ENCODE measurements around the gene NRXN2. TPM values are rescaled to one million over a fixed set of nuclear protein-coding genes. Genes with fewer than 3 reads are reported as not detected.

Gene NRXN2
- total and polyA plus RNA-seq, 10 of the 15 experiments (the other 5 are each of a cell fraction or from before 2014, with no cell fraction given): 0.03 to 1.4 (median 0.23) TPM

DNA sequence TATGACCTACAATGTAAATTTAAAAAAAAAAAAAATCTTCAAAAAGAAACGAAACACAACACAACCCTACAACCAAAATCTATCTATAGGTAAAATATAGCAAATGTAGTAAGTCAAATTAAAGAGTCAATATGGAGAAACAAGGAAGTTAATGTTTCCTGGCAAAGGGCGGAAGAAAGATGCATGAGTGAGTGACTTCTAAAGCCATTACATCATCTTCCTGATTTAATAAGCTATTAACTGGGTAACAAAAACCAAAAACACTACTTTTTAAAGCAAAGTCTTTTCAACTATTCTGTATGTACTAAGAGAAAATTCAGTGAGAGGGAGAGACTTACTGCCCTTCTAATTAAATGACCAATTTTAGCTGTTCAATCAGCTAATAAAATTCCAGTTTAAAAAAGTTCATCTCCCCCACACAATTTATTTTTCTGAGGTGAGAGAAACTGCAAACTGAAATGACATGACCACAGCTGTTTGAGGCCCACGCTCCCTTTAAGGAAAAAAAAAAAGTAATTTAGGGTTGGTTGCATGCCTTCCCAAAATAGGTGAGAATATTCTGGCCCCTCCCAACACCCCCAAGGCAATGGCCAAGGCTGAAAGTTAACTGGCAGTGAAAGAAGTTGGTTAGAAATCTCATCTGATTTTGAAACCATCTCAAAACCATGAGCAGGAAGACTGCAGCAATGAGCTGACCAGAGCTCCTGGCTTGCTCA is 49.5 kb upstream of the NRXN2 start (continued):
- TF ChIP-seq, protein P1, sequence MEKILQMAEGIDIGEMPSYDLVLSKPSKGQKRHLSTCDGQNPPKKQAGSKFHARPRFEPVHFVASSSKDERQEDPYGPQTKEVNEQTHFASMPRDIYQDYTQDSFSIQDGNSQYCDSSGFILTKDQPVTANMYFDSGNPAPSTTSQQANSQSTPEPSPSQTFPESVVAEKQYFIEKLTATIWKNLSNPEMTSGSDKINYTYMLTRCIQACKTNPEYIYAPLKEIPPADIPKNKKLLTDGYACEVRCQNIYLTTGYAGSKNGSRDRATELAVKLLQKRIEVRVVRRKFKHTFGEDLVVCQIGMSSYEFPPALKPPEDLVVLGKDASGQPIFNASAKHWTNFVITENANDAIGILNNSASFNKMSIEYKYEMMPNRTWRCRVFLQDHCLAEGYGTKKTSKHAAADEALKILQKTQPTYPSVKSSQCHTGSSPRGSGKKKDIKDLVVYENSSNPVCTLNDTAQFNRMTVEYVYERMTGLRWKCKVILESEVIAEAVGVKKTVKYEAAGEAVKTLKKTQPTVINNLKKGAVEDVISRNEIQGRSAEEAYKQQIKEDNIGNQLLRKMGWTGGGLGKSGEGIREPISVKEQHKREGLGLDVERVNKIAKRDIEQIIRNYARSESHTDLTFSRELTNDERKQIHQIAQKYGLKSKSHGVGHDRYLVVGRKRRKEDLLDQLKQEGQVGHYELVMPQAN (conservative IDR thresholded peaks at IDR 0.05): no peak
- no peak for TF ChIP-seq YBX1 (IDR thresholded peaks at IDR 0.05)
- TF ChIP-seq WRNIP1 (IDR thresholded peaks at IDR 0.05; ENCODE audit: borderline replicate concordance, low read depth, low read length): no peak
- no peak for TF ChIP-seq ZNF274 (IDR thresholded peaks at IDR 0.05; ENCODE audit: insufficient read depth, insufficient read length)
- TF ChIP-seq, protein P2, sequence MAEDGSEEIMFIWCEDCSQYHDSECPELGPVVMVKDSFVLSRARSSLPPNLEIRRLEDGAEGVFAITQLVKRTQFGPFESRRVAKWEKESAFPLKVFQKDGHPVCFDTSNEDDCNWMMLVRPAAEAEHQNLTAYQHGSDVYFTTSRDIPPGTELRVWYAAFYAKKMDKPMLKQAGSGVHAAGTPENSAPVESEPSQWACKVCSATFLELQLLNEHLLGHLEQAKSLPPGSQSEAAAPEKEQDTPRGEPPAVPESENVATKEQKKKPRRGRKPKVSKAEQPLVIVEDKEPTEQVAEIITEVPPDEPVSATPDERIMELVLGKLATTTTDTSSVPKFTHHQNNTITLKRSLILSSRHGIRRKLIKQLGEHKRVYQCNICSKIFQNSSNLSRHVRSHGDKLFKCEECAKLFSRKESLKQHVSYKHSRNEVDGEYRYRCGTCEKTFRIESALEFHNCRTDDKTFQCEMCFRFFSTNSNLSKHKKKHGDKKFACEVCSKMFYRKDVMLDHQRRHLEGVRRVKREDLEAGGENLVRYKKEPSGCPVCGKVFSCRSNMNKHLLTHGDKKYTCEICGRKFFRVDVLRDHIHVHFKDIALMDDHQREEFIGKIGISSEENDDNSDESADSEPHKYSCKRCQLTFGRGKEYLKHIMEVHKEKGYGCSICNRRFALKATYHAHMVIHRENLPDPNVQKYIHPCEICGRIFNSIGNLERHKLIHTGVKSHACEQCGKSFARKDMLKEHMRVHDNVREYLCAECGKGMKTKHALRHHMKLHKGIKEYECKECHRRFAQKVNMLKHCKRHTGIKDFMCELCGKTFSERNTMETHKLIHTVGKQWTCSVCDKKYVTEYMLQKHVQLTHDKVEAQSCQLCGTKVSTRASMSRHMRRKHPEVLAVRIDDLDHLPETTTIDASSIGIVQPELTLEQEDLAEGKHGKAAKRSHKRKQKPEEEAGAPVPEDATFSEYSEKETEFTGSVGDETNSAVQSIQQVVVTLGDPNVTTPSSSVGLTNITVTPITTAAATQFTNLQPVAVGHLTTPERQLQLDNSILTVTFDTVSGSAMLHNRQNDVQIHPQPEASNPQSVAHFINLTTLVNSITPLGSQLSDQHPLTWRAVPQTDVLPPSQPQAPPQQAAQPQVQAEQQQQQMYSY (CRISPR knock-in tag; IDR thresholded peaks at IDR 0.05): no peak
- TF ChIP-seq TAF1 (IDR thresholded peaks at IDR 0.05; ENCODE audit: borderline replicate concordance, low read depth, low read length): no peak
- TF ChIP-seq, protein P3, sequence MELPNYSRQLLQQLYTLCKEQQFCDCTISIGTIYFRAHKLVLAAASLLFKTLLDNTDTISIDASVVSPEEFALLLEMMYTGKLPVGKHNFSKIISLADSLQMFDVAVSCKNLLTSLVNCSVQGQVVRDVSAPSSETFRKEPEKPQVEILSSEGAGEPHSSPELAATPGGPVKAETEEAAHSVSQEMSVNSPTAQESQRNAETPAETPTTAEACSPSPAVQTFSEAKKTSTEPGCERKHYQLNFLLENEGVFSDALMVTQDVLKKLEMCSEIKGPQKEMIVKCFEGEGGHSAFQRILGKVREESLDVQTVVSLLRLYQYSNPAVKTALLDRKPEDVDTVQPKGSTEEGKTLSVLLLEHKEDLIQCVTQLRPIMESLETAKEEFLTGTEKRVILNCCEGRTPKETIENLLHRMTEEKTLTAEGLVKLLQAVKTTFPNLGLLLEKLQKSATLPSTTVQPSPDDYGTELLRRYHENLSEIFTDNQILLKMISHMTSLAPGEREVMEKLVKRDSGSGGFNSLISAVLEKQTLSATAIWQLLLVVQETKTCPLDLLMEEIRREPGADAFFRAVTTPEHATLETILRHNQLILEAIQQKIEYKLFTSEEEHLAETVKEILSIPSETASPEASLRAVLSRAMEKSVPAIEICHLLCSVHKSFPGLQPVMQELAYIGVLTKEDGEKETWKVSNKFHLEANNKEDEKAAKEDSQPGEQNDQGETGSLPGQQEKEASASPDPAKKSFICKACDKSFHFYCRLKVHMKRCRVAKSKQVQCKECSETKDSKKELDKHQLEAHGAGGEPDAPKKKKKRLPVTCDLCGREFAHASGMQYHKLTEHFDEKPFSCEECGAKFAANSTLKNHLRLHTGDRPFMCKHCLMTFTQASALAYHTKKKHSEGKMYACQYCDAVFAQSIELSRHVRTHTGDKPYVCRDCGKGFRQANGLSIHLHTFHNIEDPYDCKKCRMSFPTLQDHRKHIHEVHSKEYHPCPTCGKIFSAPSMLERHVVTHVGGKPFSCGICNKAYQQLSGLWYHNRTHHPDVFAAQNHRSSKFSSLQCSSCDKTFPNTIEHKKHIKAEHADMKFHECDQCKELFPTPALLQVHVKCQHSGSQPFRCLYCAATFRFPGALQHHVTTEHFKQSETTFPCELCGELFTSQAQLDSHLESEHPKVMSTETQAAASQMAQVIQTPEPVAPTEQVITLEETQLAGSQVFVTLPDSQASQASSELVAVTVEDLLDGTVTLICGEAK (IDR thresholded peaks at IDR 0.05; ENCODE audit: borderline replicate concordance): no peak
- 0 out of 2 replicates have a peak, but pooled peaks have one; percentile 15 for TF ChIP-seq RAD51 (IDR thresholded peaks at IDR 0.05)
- no peak for TF ChIP-seq PML (IDR thresholded peaks at IDR 0.05; ENCODE audit: low read length)
- peak; percentile 29; the same call in 1 of the 2 replicates for TF ChIP-seq TBL1XR1 (IDR thresholded peaks at IDR 0.05; ENCODE audit: low read depth, low read length)
- no peak for TF ChIP-seq TCF3 (IDR thresholded peaks at IDR 0.05; ENCODE audit: borderline replicate concordance, insufficient read depth, low read depth, low read length)
- TF ChIP-seq FOXK2 (IDR thresholded peaks at IDR 0.05): no peak
- TF ChIP-seq, protein P4, sequence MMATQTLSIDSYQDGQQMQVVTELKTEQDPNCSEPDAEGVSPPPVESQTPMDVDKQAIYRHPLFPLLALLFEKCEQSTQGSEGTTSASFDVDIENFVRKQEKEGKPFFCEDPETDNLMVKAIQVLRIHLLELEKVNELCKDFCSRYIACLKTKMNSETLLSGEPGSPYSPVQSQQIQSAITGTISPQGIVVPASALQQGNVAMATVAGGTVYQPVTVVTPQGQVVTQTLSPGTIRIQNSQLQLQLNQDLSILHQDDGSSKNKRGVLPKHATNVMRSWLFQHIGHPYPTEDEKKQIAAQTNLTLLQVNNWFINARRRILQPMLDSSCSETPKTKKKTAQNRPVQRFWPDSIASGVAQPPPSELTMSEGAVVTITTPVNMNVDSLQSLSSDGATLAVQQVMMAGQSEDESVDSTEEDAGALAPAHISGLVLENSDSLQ (IDR thresholded peaks at IDR 0.05): peak; percentile 15; the same call in 1 of the 2 replicates
- TF ChIP-seq POLR2A (IDR thresholded peaks at IDR 0.05; ENCODE audit: low read depth, low read length): no peak
- no peak for TF ChIP-seq ZNF217 (IDR thresholded peaks at IDR 0.05)
- 0 out of 2 replicates have a peak, but pooled peaks have one; percentile 16 for TF ChIP-seq CBFB (IDR thresholded peaks at IDR 0.05; ENCODE audit: low read depth)
- no peak for TF ChIP-seq ZNF24 (IDR thresholded peaks at IDR 0.05)
- no peak for TF ChIP-seq CEBPB (IDR thresholded peaks at IDR 0.05; ENCODE audit: borderline replicate concordance in 1 of 2, low read depth in 2 of 2, low read length in 2 of 2)
- TF ChIP-seq TARDBP (IDR thresholded peaks at IDR 0.05; ENCODE audit: borderline replicate concordance): no peak
- no peak for TF ChIP-seq EP300 (IDR thresholded peaks at IDR 0.05; ENCODE audit: borderline replicate concordance in 1 of 2, control insufficient read depth in 1 of 2, low read depth in 2 of 2, low read length in 2 of 2)
